GM21619 (cell line): ENCODE data around the gene ERV3-1.
"Not testable (repeated sequence)": the region's sequence is repeated elsewhere in the genome, so short reads cannot be mapped to it uniquely, and the experiment has no call there.

Experiments
- ATAC-seq: cut with Tn5 transposase; IDR thresholded peaks from one replicate; pipeline ENCODE4 v1.9.1; 2021; ENCODE audit not compliant: unreplicated experiment

ERV3-1 gene

GRCh38 chr7:65001291-65001814 lies 5.1 kb downstream of the ERV3-1 start:
- ATAC-seq = no peak

DNA sequence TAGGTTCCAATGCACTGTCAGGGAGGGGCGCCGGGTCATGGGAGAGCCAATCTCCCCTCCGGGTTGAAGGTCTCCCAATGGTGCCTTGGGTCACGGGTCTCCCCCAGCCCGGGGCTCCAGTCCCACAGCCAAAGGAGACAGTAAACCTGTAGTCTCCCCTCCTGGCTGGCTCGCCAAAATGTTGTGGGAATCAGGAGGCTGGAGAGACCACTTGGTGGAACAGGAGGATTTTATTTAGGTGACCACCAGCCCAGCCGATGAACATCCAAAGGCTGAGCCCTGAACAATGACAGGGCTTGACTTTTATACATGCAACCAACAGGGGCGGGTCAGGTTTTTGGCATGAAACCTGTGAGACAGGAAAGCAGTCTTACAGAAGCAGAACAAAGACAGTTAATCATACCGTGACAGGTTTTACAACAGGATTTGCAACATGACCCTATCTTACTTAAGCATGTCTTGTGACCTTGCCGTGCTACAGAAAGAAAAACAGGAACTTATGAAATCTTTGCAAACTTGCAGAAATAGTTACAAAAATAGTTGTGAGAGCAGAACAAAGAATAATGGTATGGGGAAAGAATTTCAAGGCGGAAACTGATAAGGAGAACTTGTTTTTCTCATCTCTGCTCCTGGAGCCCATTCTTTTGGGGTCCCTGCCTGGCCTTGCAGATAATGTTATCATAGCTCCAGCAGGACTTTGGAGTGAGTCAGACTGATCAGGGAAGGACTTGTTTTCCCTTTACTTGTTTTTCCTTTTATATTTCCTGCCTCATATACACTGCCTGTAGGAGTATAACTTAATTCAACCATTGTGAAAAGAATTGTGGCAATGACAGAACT lies 7.1 kb downstream of the ERV3-1 start:
- no peak for ATAC-seq

DNA sequence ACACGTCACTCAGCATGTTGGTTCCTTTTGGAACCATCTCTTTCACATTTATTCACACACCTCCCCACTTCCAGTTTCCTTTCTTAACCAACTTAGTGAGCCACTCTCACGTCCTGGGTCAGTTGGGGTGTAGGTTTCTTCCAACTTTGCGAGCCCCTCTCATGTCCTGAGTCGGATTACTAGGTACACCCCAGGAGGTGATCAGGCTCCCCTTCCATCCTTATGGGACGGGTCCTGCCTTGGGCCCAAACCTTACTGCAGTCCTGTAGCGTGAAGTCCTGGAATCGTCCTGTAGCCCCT lies 7.7 kb downstream of the ERV3-1 start:
- ATAC-seq = no peak

- ATAC-seq = no peak
These were observed 8.5 kb downstream of the ERV3-1 start for GRCh38 chr7:64997927-64998391.

DNA sequence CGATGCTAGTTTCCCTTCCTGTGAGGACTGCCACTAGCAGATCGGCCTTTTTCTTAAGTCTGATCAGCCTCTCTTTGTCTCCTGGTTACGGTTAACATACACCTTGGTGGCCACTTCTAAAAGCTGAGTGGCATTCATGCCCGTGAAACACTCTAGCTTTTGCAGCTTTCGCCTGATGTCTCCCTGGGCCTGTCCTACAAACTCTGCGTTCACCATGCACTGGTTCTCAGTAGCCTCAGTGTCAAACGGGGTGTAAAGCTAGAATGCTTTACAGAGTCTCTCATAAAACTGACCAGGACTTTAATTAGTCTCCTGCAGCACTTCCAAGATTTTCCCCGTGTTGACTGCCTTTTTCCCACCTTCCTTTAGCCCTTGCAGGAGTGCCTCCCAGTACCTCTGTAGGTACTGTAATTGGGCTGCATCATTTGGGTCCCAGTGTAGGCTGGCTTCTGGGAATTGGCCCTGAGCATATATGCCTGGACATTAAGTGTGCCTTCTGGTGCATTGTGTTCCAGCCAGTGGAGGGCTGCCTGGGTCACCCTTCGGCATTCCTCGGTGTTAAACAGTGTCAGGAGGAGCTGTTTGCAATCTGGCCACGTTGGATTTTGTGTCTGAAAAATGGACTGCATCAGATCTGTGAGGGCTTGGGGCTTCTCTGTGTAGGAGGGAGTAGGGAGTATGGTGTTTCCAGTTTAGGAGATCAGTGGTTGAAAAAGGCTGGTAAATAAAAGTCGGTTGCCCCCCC lies 9.2 kb downstream of the ERV3-1 start:
- ATAC-seq = no peak

- no peak for ATAC-seq
These were observed 10.2 kb downstream of the ERV3-1 start for GRCh38 chr7:64996305-64996704.

DNA sequence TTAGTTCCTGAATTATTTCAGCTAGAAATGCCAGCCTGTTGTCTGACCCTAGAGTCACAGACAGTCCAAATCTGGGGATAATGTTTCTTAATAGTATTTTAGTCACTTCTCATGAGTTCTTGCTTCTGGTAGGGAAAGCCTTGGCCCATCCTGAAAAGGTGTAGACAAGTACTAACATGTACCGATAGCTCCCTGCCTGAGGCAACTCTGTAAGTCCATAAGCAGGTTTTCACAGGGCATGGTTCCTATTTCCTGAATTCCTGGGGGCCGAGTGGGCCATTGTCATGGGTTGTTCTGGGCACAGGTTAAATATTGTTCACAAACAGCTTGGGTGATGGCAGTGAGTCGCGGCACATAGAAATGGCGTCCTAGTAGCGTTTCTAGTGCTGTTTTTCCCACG lies 12.6 kb downstream of the ERV3-1 start:
- no peak for ATAC-seq

- no peak for ATAC-seq
These were observed 13.5 kb downstream of the ERV3-1 start for GRCh38 chr7:64992971-64993370.

DNA sequence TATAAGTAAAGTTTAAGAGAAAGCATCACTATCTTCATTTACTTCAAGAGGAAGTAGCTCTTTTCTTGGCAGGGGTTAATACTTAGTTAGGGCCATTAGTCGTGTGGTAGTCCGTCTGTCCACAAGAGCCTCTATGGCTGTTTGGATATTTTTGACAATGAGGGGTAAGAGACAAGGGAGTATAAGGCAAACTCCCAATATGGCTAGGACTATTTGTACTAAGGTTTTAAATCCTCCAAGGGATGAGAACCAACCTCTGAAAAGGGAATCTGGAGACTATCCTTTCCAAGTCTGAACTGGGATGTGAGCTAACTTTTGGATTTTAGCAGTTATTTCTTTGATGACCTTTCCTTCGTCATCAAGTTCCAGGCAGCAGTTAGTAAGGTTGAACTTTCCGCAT lies 15.6 kb downstream of the ERV3-1 start, which contains the start of gene ZNF117:
ZNF117 (minus strand) TSS at position 101 of the 400 bp plus-strand sequence.
- ATAC-seq = no peak

DNA sequence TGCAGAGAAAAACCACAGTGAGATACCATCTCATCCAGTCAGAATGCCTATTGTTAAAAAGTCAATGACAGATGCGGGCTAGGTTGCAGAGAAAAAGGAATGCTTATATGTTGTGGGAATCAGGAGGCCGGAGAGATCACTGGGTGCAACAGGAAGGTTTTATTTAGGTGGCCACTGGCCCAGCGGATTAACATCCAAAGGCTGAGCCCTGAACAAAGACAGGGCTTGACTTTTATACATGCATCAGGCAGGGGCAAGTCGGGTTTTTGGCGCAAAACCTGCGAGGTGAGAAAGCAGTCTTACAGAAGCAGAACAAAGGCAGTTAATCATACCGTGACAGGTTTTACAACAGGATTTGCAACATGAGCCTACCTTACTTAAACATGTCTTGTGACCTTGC lies 16.3 kb downstream of the ERV3-1 start:
- ATAC-seq = no peak

DNA sequence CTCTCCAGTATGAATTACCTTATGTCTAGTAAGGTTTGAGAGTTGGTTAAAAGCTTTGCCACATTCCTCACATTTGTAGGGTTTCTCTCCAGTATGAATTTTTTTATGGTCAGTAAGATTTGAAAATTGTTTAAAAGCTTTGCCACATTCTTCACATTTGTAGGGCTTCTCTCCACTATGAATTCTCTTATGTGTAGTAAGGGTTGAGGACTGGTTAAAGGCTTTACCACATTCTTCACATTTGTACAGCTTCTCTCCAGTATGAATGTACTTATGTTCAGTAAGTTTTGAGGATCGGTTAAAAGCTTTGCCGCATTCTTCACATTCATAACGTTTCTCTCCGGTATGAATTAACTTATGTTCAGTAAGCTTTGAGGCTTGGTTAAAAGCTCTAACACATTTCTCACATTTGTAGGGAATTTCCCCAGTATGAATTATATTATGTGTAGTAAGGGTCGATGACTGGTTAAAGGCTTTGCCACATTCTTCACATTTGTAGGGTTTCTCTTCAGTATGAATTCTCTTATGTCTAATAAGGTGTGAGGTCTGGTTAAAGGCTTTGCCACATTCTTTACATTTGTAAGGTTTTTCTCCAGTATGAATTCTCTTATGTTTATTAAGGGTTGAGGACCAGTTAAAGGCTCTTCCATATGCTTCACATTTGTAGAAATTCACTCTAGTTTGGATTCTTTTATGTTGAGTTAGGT lies 27.8 kb downstream of the ERV3-1 start:
- no peak for ATAC-seq

GRCh38 chr7:64965594-64965993 lies 40.9 kb downstream of the ERV3-1 start:
- no peak for ATAC-seq

DNA sequence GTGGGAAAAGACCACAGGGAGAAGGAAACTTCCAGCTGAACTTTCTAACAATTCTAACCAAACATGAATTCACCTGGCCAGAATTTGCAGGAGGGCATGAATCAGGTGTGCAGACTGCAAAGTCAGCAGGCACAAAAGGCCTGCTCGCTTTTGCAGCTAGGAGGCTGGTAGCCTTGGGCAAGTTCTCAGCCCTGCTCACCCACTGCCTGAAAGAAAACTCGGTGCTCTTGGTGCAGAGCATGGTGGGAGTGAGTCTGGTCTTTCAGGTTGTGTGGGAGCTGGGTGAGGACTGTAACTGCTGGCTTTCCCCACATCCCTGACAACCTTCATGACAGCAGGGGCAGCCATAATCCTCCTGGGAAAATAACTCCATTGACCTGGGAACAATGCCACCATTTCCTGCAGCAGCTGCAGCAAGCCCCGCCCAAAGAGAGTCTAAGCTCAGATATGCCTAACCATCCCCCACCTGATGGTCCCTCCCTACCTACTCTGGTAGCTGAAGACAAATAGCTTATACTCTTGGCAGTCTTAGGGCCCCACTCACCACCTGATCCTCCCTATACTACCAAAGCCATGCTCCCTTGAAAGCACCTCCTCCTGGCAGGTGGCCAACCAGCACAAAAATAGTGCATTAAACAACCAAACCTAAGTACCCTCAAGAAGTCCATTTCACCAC lies 47.3 kb downstream of the ERV3-1 start:
- ATAC-seq = no peak

DNA sequence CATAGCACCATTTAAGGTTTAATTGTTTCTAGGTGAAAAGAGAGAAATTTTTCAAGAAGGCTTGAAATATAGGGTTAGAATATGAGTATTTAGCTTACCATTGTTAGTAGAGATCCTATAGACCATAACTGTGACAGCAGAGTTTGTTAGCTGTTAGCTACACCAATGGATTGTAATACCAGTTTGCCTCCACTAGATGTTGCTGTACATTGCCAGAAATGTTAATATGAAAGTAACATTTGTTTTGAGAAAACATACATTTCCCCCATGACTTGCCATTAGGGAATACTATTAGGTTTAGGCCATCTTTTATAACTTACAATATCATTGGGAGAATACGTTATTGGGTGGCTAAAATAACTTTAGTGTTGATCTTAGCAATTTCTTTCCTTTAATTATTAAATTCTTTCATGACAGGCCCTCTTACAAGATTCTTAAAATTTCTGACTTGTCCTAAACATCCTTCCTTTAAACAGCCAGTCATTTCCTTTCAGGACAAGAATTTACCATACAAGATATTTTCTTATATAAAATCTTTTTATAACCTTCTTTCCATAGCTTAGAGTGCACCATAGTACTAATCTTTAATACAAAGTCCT lies 55.1 kb downstream of the ERV3-1 start:
- ATAC-seq = no peak

GRCh38 chr7:64950673-64951072 lies 55.8 kb downstream of the ERV3-1 start:
- ATAC-seq = not testable (repeated sequence)

GRCh38 chr7:64948774-64949173 lies 57.7 kb downstream of the ERV3-1 start:
- not testable (repeated sequence) for ATAC-seq

DNA sequence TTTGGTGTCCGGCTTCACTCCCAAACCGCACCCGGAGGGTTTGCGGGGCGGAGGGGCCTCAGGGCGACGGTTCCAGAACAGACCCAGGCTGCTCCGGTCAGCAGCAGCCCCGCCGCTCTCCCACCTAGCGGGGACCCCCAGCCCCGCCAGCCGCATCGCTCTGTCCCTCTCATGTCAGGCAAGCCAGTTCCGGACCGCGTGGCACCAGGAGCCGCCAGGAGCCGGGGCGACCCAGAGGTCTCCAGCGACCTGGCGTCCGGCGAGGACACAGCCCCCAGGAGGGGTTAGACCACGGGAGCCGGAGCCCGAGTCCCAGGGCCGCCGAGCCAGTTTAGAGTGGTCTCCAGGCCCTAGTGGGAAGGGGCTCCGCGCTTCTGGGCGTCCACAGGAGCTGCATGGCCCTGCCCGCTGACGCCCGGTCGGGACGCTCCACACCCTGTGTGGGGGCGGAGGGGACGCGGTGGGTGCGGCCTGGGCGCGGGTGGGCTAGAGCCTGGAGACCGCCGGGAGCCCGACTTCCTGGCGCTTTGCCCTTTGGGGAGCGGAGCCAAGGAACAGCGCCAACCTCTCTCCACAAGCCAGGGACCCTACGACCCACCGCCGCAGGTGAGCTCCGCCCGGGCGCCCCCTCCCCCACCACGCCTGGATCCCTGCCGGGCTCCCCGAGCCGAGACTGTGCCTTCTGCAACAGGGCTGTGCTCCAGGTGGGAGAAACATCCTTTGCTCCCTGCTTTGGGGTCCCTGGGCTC lies 59.1 kb downstream of the ERV3-1 start:
- no peak for ATAC-seq

DNA sequence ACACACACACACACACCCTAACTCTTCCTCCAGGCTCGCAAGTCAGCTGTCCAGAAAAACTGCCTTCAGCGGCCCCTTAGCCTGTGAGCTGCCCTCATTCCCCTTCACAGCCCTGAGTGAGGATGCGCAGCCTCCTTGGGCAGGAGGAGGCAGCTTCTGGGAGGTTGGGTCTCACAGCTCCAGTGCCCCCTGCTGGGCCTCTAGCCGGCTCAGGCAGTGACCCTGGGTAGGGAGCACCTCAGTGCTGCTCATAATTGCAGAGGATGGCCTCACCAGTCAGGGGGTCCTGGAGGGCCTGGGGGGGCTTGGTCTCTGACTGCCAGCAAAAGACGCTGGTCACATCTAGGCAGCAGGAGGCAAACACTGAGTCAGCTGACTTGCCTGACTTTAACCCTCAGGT lies 59.7 kb downstream of the ERV3-1 start:
- ATAC-seq = no peak

GRCh38 chr7:64945503-64946175 lies 60.8 kb downstream of the ERV3-1 start:
- ATAC-seq = no peak
